HepG2 (cell line): ENCODE measurements around the gene GRM8.

Experiments
- ATF7 ChIP-seq, 2 experiments: fragments of 450-650 bp in 1 of 2; sonication (generic) in 1 of 2; formaldehyde crosslinking in 1 of 2; IDR thresholded peaks; 2 replicates each; pipeline versions ENCODE4 v1.4.0 to v1.6.1; 2016 to 2020; ENCODE audit warnings: antibody characterized with exemption in 1 of 2, mild to moderate bottlenecking in 1 of 2, missing genetic modification reagents in 1 of 2
- CBX2 ChIP-seq, 2 experiments: fragments of 200-600 bp in 1 of 2; sonication (generic); formaldehyde crosslinking in 1 of 2; IDR thresholded peaks; 2 replicates each; pipeline versions ENCODE4 v1.7.0 to v1.8.1; 2018 to 2022; ENCODE audit warnings: low read depth in 2 of 2, low read length in 1 of 2, mild to moderate bottlenecking in 1 of 2, missing genetic modification reagents in 1 of 2
- CREB1 ChIP-seq, 2 experiments: fragments of 450-650 bp in 1 of 2; IDR thresholded peaks; 2 replicates each; pipeline ENCODE4 v1.6.1; 2016 to 2017; ENCODE audit warnings: control low read depth in 1 of 2, mild to moderate bottlenecking in 1 of 2, missing compliant biosample characterization in 1 of 2, missing genetic modification characterization in 1 of 2
- CTCF ChIP-seq: sonication (generic); formaldehyde crosslinking; IDR thresholded peaks from 2 replicates; pipeline ENCODE4 v1.5.0; 2020; ENCODE audit warnings: mild to moderate bottlenecking, missing genetic modification reagents, moderate library complexity
- HDAC1 ChIP-seq: sonication (generic); formaldehyde crosslinking; IDR thresholded peaks from 2 replicates; pipeline ENCODE4 v1.5.1; 2020; ENCODE audit warnings: mild to moderate bottlenecking, missing genetic modification reagents
- IKZF4 ChIP-seq: sonication (generic); formaldehyde crosslinking; IDR thresholded peaks from 2 replicates; pipeline ENCODE4 v1.5.1; 2020; ENCODE audit warnings: borderline replicate concordance, mild to moderate bottlenecking, low read depth, missing genetic modification reagents; ENCODE audit errors: not compliant biosample characterization
- KLF16 ChIP-seq, 2 experiments: sonication (generic) in 1 of 2; formaldehyde crosslinking in 1 of 2; IDR thresholded peaks; 2 replicates each; pipeline versions ENCODE4 v1.6.1 to v1.8.0; 2016 to 2023; ENCODE audit warnings: missing genetic modification reagents in 2 of 2, missing compliant biosample characterization in 1 of 2
- MXD4 ChIP-seq: IDR thresholded peaks from 2 replicates; pipeline ENCODE4 v1.6.1; 2016; ENCODE audit warnings: mild to moderate bottlenecking, missing biosample characterization, missing genetic modification reagents
- NFKB2 ChIP-seq: sonication (generic); formaldehyde crosslinking; IDR thresholded peaks from 2 replicates; pipeline ENCODE4 v1.4.0; 2020; ENCODE audit warnings: missing genetic modification reagents, borderline replicate concordance
- NONO ChIP-seq, 2 experiments: fragments of 450-650 bp in 1 of 2; sonication (generic) in 1 of 2; formaldehyde crosslinking in 1 of 2; IDR thresholded peaks in 1 of 2; conservative IDR thresholded peaks in 1 of 2; 2 replicates each; pipeline versions ENCODE4 v1.6.1 to v1.8.0; 2017 to 2022; ENCODE audit warnings: mild to moderate bottlenecking in 1 of 2, missing genetic modification reagents in 1 of 2, moderate library complexity in 1 of 2
- SCMH1 ChIP-seq: sonication (generic); formaldehyde crosslinking; IDR thresholded peaks from 2 replicates; pipeline ENCODE4 v1.9.0; 2021; ENCODE audit warnings: missing genetic modification reagents, mild to moderate bottlenecking, borderline replicate concordance
- ZNF607 ChIP-seq: sonication (generic); formaldehyde crosslinking; IDR thresholded peaks from 2 replicates; pipeline ENCODE4 v1.5.1; 2020; ENCODE audit warnings: missing genetic modification reagents, mild to moderate bottlenecking, borderline replicate concordance
- TF ChIP-seq, protein P1 (sequence below): sonication (generic); formaldehyde crosslinking; IDR thresholded peaks from 2 replicates; pipeline ENCODE4 v1.5.0; 2020; ENCODE audit warnings: mild to moderate bottlenecking, missing genetic modification reagents
- TF ChIP-seq, protein P2 (sequence below): sonication (generic); formaldehyde crosslinking; IDR thresholded peaks from 2 replicates; pipeline ENCODE4 v1.8.1; 2023; ENCODE audit warnings: missing genetic modification reagents, inconsistent platforms, borderline replicate concordance

GRCh38 chr7:126668367-126668752 lies 584.4 kb downstream of the GRM8 start:
- no peak for TF ChIP-seq CTCF (CRISPR knock-in tag)
- TF ChIP-seq CBX2 (IDR thresholded peaks at IDR 0.05; ENCODE audit: low read depth, low read length) = no peak
- no peak for TF ChIP-seq CBX2 (CRISPR knock-in tag; IDR thresholded peaks at IDR 0.05; ENCODE audit: low read depth)
- TF ChIP-seq, protein P1, sequence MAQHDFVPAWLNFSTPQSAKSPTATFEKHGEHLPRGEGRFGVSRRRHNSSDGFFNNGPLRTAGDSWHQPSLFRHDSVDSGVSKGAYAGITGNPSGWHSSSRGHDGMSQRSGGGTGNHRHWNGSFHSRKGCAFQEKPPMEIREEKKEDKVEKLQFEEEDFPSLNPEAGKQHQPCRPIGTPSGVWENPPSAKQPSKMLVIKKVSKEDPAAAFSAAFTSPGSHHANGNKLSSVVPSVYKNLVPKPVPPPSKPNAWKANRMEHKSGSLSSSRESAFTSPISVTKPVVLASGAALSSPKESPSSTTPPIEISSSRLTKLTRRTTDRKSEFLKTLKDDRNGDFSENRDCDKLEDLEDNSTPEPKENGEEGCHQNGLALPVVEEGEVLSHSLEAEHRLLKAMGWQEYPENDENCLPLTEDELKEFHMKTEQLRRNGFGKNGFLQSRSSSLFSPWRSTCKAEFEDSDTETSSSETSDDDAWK (CRISPR knock-in tag) = no peak
- TF ChIP-seq NONO (IDR thresholded peaks at IDR 0.05) = no peak
- TF ChIP-seq NONO (CRISPR knock-in tag; conservative IDR thresholded peaks at IDR 0.05) = no peak
- TF ChIP-seq HDAC1 (CRISPR knock-in tag) = no peak
- TF ChIP-seq, protein P2, sequence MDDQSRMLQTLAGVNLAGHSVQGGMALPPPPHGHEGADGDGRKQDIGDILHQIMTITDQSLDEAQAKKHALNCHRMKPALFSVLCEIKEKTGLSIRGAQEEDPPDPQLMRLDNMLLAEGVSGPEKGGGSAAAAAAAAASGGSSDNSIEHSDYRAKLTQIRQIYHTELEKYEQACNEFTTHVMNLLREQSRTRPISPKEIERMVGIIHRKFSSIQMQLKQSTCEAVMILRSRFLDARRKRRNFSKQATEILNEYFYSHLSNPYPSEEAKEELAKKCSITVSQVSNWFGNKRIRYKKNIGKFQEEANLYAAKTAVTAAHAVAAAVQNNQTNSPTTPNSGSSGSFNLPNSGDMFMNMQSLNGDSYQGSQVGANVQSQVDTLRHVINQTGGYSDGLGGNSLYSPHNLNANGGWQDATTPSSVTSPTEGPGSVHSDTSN = no peak
- no peak for TF ChIP-seq CREB1 (IDR thresholded peaks at IDR 0.05)
- no peak for TF ChIP-seq CREB1 (CRISPR knock-in tag; IDR thresholded peaks at IDR 0.05)
- no peak for TF ChIP-seq SCMH1
- no peak for TF ChIP-seq MXD4 (CRISPR knock-in tag)
- no peak for TF ChIP-seq ATF7 (IDR thresholded peaks at IDR 0.05)
- no peak for TF ChIP-seq ATF7 (CRISPR knock-in tag; IDR thresholded peaks at IDR 0.05)
- no peak for TF ChIP-seq KLF16 (CRISPR knock-in tag; IDR thresholded peaks at IDR 0.05)
- no peak for TF ChIP-seq IKZF4
- TF ChIP-seq ZNF607 (CRISPR knock-in tag) = no peak
- TF ChIP-seq NFKB2 (CRISPR knock-in tag) = no peak
